Body of pancreas (tissue), 4 donors: ENCODE results near the gene NME7.

Experiments used
- POLR2A ChIP-seq, 3 donors: fragments of 450-650 bp; IDR thresholded peaks; one replicate each; pipeline ENCODE4 v1.6.1; 2016; ENCODE audit warnings: antibody characterized with exemption in 3 of 3, mild to moderate bottlenecking in 2 of 3
- TF ChIP-seq, protein P1 (sequence below), 7 experiments: fragments of 450-650 bp in 4 of 7; fragments of 200-600 bp in 3 of 7; sonication (generic) in 3 of 7; IDR thresholded peaks; one replicate each; pipeline ENCODE4 v1.5.1; 2016 to 2019; ENCODE audit warnings: antibody characterized with exemption in 7 of 7

GRCh38 chr1:169330927-169331326 lies 36.7 kb downstream of the NME7 start:
- TF ChIP-seq, protein P1, sequence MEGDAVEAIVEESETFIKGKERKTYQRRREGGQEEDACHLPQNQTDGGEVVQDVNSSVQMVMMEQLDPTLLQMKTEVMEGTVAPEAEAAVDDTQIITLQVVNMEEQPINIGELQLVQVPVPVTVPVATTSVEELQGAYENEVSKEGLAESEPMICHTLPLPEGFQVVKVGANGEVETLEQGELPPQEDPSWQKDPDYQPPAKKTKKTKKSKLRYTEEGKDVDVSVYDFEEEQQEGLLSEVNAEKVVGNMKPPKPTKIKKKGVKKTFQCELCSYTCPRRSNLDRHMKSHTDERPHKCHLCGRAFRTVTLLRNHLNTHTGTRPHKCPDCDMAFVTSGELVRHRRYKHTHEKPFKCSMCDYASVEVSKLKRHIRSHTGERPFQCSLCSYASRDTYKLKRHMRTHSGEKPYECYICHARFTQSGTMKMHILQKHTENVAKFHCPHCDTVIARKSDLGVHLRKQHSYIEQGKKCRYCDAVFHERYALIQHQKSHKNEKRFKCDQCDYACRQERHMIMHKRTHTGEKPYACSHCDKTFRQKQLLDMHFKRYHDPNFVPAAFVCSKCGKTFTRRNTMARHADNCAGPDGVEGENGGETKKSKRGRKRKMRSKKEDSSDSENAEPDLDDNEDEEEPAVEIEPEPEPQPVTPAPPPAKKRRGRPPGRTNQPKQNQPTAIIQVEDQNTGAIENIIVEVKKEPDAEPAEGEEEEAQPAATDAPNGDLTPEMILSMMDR (IDR thresholded peaks at IDR 0.05) = no peak
- TF ChIP-seq POLR2A (IDR thresholded peaks at IDR 0.05) = no peak
